NCI-H2081 (cell line): ENCODE results near the gene EEFSEC.
A peak's percentile ranks its signal among the peaks of the same experiment; 100 is the strongest.

Source experiments
- DNase-seq, 2 experiments: peaks; one replicate each; lab custom pipeline; 2025; lab: John Stamatoyannopoulos, UW

EEFSEC gene

GRCh38 chr3:128242818-128243601 lies 89.7 kb downstream of the EEFSEC start:
- DNase-seq = no peak

GRCh38 chr3:128243602-128244504 lies 90.6 kb downstream of the EEFSEC start:
- DNase-seq = no peak

GRCh38 chr3:128245460-128245859 lies 92.2 kb downstream of the EEFSEC start:
- no peak for DNase-seq

DNA sequence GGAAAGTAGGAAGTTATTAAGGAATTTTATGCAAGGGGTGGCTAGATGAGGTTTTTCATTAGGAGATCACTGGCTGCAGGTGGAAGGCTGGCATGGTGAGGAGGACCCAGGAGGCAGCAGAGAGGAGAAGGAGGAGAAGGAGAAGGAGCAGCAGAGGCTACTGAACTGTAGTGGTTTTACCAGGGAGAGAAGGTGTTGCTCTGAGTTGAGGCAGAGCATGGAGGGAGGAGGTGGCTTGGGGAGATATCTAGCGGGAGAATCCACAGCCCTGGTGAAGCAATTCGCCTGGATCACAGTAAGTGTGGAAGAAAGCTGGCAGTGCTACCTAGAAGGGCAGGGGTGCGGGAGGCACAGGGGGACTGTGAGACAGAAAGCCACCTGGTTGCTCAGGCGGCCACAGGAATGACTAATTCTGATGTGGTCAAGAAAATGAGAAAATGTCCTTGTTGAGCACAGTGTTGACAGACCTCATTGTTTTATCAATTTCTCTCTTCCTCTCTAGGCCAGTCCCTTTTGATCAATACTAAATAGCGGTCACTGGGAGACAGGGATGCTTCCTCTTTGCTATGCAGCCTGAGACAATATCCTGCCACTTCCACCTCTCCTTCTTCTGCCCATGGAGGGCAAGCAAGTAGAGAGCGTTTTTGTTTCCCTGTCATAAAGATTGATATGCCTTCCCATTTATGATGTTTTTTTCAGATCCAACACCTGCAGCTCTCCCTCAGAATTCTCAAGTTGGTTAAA lies 94.6 kb downstream of the EEFSEC start:
- no peak for DNase-seq

- no peak for DNase-seq
These were observed 98.8 kb downstream of the EEFSEC start for GRCh38 chr3:128252083-128252482.

- no peak for DNase-seq
These were observed 99.9 kb downstream of the EEFSEC start for GRCh38 chr3:128253150-128253549.

DNA sequence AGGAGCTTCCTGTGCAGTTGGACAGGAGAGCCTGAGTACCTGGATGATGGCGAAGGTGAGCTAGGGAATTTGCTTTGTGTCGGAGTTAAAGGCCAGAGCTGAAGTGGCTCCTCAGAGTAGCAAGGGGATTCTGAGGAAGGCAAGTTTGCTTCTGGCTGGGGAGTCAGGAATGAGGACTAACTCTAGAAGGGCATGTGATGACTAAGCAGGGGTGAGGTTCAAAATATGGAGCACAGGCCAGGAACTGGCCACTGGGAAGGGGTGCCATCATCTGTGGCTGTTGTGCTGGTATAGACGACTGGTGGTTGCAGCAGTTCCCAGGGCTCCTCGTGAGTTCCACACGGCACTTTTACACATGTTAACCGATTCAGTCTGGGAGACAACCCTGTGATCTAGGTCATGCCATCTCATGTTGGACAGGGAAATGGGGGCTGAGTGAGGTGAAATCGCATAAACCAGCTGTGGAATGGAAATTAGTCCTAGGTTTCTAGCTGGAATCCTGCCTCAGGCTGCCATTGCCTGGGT lies 100.8 kb downstream of the EEFSEC start:
- DNase-seq = no peak

DNA sequence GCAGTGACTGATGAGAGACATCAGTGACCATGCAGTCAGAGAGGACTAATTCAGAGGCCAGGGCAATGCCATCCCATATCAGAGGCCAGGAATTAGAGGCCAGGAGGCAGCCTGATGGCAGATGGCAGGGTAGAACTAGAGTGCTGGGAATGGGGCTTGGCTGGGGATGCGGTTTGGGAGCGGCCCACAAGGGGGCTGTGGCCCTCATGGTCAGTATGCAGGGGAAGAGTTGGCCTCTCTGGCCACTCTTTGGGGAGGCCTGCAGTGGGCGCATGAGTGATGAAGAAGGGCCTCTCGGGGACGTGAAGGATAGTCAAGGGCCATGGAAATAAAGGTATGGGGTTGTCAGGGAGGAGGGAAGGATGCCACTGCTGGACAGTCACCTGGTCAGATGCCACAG lies 101.7 kb downstream of the EEFSEC start:
- no peak for DNase-seq

DNA sequence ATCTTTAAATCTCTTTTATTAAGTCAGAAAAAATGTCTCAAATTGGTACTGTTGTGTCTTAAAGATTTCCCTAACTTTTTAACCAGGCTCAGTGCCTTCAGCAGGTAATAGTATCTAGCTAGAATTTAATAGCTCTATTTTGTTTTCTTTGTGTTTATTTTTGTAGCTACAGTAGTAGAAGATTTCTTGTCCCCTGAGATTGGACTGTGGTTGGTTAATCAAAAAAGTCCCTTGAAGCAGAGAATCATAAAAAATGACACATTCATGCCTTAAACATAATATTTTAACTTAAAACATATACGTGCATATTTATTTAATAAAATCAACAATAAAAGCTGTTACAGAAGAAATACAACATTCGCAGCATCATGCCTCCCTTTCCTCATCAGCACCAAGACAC lies 102.8 kb downstream of the EEFSEC start:
- DNase-seq = no peak

DNA sequence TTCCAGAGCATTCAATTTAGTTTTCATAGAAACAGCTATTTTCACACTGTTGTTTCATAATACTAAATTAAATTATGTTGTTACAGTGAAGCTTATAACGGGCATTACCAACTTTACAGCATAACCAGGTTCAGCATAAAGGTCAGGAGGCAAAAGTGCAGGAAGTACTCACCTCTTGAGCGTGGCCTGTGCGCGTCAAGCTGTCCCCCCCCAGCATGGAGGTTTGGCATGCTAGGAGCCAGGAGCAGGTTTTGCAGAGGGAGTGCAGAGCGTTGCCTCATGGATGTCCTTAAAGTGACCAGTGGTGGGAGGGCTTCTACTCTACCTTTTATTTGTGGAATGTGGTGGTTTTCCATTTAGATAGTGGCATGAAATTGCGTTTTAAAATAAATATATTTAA lies 104.4 kb downstream of the EEFSEC start:
- DNase-seq = no peak

- DNase-seq = no peak
These were observed 107.0 kb downstream of the EEFSEC start for GRCh38 chr3:128260275-128260674.

GRCh38 chr3:128262457-128262856 lies 109.2 kb downstream of the EEFSEC start:
- no peak for DNase-seq

DNA sequence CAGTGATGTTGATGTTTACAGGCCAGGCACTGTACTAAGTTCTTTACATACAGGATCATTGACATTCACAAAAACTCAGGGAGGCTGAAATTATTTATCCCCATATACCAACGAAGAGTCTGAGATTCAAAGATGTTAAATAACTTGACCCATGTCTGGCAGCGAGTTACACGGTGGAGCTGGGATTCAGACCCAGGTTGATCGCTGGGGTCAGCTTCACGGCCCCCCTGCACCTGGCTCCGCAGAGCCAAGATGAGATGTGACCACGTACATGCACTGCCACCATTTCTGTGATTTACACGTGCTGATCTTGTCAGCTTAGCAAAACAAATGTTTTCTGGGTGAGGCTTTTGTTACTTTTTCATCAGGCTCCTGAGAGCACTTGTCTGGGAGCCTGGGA lies 109.8 kb downstream of the EEFSEC start:
- DNase-seq = no peak

- no peak for DNase-seq
These were observed 110.7 kb downstream of the EEFSEC start for GRCh38 chr3:128263946-128264345.

DNA sequence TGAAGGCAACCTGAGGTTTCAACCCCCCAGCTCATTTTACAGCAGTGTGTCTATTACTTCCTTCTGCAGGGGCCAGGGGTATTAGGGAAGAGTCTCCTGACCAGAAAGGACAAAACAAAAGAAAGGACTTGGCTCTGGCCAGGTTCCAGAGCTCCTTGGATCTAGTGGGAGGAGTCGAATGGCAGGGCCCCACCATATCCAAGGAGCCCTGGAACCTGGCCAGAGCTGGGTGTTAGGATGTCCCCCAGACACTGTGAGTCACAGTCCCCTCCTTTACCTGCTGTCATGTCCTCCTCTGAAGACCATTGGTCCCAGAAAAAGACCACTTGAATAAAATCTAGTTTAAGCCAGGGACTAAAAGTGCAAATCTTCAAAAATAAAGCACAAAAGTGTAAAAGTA lies 113.2 kb downstream of the EEFSEC start:
- peak; percentile 29 to 31 for DNase-seq

GRCh38 chr3:128267541-128267940 lies 114.3 kb downstream of the EEFSEC start:
- no peak for DNase-seq

- DNase-seq = no peak
These were observed 115.9 kb downstream of the EEFSEC start for GRCh38 chr3:128269006-128269775.

- no peak for DNase-seq
These were observed 116.5 kb downstream of the EEFSEC start for GRCh38 chr3:128269796-128270195.

GRCh38 chr3:128270559-128271492 lies 117.5 kb downstream of the EEFSEC start:
- DNase-seq = no peak
